ENCODE results near the gene LPIN1.
A peak's percentile ranks its signal among the peaks of the same experiment; 100 is the strongest.
"Not testable (repeated sequence)": the region's sequence is repeated elsewhere in the genome, so short reads cannot be mapped to it uniquely, and the experiment has no call there.

LPIN1 gene

DNA sequence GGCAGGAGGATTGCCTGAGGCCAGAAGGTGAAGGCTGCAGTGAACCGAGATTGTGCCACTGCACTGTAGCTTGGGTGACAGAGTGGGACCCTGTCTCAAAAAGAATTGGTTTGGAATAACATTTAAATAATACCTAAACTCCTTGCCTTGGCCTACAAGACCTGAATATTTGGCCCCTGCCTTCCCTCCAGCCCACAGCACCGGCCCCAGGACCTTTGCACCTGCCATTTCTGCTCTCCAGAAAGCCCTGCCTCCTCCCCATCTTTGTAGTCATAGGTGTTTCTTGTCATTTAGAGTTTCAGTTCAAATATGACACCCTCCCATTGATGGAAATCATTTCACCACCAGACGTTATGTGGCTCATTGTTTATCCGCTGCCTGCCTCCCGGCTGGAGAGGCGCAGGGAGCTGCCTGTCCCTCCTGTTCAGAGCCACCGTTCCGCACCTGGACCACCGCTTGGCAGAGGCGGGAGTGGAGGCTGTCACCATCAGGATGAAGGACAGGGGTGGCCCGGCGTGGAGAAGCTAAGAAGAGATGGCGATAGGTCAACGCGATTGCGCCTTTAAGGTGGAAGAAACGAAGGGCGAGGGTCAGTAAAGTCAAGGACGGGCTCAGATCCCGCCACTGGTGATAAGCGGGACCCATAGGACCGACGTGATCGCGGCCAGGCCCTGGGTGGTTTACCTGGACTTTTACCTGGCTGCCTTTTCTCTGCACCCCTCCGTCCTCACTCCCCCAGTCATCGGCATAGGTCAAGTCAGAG is 638 bp upstream of the LPIN1 start:
- DNase-seq = no peak

DNA sequence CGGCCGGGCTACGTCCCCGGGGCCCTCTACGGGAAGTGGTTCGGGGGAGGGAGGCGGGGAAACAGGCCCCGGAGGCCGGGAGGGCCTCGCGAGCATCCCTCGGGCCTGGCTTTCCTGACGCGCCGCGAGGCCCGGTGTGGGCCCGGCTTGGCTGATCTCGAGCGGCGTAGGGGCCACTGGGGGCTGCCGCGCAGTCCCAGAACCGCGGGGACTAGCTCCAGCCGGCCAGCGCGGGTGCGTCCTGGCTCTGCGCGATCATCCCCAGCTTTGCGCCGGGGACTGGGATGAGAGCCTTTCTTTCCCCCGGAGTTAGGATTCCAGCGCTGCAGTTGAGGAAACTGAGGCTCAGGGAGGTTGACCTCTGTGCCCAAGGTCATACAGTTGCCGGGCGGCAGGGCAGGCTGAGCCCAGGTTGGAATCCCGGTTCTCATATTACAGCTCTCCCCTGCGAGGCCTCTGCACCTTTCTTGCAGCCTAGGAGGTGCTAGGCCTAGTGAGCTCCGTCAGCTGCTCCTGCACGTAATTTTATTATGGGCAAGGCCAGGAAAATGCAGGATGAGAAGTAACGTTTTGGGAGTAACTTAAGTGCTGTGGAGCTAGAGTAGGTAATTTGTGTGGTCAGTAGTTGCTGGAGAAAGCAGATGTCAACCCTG is 501 bp downstream of the LPIN1 start:
- DNase-seq = no peak

DNA sequence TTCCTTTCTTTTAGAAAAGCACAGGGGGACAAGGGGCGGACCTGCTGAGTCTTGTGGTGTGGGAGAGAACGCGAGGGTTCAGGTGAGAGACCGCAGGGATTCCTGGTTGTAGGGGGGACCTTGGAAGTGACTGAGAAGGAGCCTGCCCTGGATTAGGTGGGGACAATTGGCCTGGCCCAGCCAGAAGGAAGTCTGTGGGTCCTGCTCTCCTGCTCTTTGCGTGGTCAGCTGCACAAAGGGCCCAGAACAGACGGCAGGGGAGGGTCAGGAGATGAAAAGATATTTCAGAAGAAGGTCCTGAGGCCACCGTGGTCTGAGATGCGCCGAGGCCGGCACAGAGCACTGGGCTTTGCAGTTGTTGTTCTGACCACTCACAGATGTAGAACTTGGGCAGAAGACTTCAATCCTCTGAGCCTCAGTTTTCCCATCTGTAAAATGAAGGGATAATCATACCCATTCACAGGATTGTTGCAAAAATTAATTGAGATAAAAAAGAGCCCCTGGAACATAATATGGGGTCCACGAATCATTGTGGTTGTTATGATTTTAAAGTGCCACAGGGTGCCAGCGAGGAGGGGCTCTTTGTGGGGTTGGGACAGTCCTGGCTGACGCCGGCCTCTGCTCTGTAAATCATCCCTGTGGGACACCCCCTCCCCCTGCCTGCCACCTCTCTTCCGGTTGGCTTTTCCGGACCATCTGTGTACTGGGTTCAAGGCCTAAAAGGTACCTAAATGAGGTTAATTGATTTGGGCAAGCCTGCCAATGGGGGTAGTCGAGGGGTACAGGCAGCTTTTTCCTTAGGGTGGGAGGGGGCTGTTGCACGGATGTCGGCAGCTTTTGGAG is 1.8 kb downstream of the LPIN1 start:
- no peak for DNase-seq

GRCh38 chr2:11748861-11749645 is 2.6 kb downstream of the LPIN1 start:
- DNase-seq = no peak

DNA sequence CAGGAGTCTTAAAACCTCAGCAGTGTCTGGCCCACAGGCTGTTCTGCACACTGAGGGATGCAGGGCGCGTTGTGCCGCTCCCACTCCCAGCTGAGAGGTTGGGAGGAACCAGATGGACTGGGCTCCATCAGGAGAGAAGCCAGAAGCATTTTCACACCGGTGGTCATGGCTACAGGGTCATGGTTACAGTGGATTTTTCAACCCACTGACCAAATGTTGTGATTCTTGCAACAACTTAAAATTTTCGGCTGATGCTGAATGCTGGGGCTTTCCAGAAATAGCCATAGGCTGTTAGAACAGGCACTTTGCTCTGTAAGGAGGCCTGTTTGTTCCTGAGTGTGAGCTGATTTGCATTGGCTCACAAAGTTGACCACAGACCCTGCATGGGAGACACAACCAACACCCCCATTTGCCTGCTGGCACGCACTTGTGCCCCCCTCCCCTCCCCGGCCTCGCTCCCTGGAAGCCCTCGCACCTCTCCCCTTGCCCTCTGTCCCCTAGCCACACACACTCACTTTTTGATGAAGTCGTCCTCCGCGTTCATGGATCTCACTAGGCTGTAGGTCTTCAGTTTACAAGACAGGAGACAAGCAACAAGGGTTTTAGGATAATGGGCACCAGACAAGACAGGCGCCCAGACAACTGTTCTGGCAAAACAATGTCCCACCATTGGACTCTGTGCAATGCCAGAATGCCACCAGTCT is 3.4 kb downstream of the LPIN1 start:
- no peak for DNase-seq

DNA sequence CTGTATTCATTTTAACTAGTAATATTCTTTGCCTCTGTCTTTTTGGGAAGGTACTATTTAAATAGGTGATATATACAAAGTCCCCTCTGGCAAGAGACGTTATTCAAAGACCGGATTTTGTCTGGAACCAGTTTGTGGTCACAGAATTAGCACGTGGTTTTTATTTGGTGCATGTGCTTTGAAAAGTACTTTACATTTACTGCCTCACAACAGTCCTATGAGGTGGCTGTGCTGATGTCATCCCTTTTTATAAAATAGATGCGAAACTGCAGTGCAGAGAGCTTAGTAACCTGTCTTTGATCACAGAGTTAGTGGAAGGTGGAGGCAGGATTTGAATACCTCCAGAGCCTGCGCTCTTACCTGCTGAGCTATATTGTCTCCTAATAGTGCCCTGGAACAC is 4.0 kb downstream of the LPIN1 start:
- DNase-seq = peak; percentile 46

GRCh38 chr2:11750917-11751316 is 4.5 kb downstream of the LPIN1 start:
- no peak for DNase-seq

DNA sequence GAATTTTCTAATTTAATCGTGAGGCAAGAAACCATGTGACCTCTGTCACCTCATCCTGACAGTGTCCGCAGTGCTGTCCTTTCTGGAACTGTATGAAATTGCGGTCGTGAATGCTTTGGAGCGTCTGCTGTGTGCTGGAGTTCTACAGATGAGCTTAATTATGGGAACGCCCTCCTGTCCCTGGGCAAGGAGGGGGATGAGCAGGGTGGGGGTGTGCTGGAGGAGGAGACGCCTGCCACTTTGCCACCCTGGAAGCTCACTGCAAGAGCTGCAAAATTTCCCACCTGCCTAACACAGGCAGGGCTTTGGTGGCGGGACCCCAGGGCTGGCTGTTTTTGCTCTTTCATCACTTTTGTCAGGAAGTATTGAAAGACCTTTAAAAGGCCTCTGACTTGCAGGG is 6.5 kb downstream of the LPIN1 start:
- no peak for DNase-seq

- no peak for DNase-seq
Measured at GRCh38 chr2:11753452-11753885, 7.0 kb downstream of the LPIN1 start.

DNA sequence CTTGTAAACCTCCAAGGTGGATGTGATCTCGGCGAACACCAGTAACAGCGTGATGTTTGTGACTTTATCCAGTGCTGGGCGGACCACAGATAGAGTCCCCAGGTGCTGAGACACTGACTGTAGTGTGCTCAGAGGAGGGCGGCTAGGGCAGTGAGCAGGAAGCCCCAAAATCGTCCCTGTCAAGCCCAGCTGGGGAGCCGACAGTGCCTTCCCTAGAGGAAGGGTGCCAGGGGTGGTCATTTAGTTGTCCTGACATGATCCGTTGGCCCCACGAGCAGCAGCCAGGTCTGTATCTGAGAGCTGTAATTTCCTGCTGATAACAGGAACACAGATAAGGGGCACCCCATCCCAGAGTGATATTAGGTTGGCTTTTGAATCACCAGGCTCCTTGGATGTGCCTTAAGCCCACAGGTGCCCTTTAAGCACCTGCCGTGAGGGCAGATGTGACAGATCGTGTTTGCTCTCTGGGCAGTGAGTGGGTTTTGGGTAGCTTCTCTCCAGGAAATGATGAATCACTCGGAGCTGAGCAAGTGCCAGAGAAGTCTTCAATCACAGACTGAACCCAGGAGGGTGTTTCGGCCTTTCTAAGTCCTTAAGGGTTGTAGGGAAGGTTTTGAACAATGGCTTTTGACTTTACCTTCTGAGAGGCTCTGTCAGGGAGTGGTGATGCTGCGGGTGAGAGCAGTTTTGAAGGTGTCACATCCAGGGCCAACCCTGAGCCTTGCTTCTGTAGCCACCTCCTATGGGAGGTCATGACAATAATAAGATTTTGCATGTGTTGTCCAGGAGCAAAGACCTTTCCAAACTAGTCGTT is 7.7 kb downstream of the LPIN1 start:
- DNase-seq = peak; percentile 44

DNA sequence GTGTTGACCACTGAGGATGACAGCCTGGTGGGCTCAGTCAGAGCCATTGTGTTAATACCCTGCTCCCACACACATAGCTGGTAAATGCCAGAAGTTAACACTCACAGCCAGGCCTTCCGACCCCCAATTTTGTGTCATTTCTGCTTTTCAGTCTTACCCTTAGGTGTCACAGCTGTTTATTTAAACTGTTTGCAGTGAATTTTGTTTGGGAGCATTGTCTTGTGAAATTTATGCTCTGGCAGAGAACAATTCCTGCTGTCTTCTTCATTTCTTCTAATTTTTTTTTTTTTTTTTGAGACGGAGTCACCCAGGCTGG is 8.2 kb downstream of the LPIN1 start:
- no peak for DNase-seq

GRCh38 chr2:11757101-11757500 is 10.7 kb downstream of the LPIN1 start:
- no peak for DNase-seq

DNA sequence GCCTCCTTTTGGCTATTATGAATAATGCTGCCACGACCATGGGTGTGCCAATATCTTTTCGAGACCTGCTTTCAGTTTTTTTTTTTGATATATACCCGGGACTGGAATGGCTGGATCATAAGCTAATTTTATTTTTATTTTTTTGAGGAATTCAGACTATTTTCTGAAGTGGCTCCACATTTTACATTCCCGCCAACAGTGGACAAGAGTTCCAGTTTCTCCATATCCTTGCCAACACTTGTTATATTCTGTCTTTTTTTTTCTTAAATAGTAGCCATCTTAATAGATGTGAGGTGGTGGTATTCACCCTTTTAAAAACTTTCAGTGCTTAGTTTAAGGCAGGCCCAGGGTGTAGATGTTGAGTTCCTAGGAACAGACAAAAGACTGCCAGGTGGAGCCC is 11.8 kb downstream of the LPIN1 start:
- no peak for DNase-seq

GRCh38 chr2:11758647-11759046 is 12.2 kb downstream of the LPIN1 start:
- DNase-seq = no peak

GRCh38 chr2:11759182-11759975 is 12.9 kb downstream of the LPIN1 start:
- not testable (repeated sequence) for DNase-seq

DNA sequence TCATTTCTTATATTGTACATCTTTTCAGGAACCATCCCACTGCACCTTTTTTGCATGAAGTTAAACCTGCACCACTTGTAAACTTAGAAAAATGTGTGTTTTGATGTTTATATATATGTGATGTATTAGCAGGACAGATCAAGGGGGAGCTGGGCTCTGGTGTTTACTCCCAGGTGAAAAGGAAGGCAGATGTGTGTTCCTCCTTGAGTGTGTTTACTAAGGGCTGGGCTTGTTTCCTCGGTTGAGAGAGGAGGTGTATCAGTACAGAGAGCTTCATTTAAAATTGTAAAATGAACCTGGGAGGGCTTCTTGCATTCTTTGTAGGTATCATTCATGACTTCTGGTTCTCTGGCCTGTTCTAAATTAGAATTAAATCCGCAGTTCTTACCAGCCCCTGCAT is 14.8 kb downstream of the LPIN1 start:
- no peak for DNase-seq

GRCh38 chr2:11762031-11762430 is 15.6 kb downstream of the LPIN1 start:
- no peak for DNase-seq

DNA sequence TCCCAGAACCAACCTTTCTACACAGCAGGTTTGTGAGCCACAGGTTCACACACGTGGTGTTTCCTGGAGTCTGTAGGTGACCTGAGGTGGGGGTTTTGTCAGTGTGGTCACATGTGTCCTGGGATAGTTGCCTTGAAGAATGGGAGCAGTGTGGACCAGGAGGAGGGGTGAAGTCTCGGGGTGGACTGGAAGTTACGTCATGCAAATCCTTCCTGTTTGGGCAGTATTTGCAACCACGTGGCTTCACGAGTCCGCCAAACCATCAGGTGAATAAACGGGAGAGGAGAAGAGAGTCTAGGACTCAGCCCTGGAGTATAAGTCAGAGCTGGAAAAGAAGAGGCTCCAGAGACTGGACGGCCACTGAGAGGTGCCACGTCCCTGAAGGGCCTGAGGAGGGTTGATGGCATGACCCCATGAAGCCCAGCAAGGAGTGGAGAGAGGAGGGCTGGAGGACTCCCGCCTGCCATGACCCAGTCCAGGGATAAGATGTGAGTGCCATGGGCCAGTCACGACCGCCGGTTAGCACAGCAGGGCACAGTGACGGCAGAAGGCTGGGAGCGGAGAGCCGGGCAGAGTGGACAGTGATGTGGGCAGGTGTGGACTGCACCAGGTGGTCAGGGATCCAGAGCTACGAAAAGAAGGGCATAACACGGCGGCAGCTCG is 16.5 kb downstream of the LPIN1 start:
- no peak for DNase-seq

GRCh38 chr2:11764359-11764758 is 17.9 kb downstream of the LPIN1 start:
- DNase-seq = no peak

GRCh38 chr2:11764920-11765319 is 18.5 kb downstream of the LPIN1 start:
- no peak for DNase-seq
